GM12878 (cell line): ENCODE data around the gene RALGAPB. TPM values are rescaled to one million over a fixed set of nuclear protein-coding genes. Genes with fewer than 3 reads are reported as not detected.

Experiments used
- ASH2L ChIP-seq: fragments of 300-600, 200-600 bp; sonication (generic); IDR thresholded peaks from 2 replicates; pipeline ENCODE4 v1.6.1; 2017; ENCODE audit warnings: low read depth, mild to moderate bottlenecking, borderline replicate concordance
- BMI1 ChIP-seq: fragments of 450-650 bp; IDR thresholded peaks from 2 replicates; pipeline ENCODE4 v1.6.1; 2016; ENCODE audit warnings: mild to moderate bottlenecking, moderate library complexity, borderline replicate concordance
- DPF2 ChIP-seq: fragments of 450-650 bp; IDR thresholded peaks from 2 replicates; pipeline ENCODE4 v1.6.1; 2017; ENCODE audit warnings: mild to moderate bottlenecking
- E4F1 ChIP-seq: fragments of 450-650 bp; IDR thresholded peaks from 2 replicates; pipeline ENCODE4 v1.6.1; 2018; ENCODE audit warnings: borderline replicate concordance, mild to moderate bottlenecking; ENCODE audit not compliant: partially characterized antibody
- IRF4 ChIP-seq: IDR thresholded peaks from 2 replicates; pipeline ENCODE4 v1.6.1; 2011; ENCODE audit warnings: low read depth, low read length
- JUND ChIP-seq: IDR thresholded peaks from 2 replicates; pipeline ENCODE4 v1.6.1; 2012; ENCODE audit warnings: low read depth, mild to moderate bottlenecking, low read length, improper control_type of control experiment, moderate library complexity
- MAX ChIP-seq: IDR thresholded peaks from 2 replicates; pipeline ENCODE4 v1.6.1; 2012; ENCODE audit warnings: low read depth, low read length, improper control_type of control experiment
- NBN ChIP-seq: fragments of 450-650 bp; IDR thresholded peaks from 2 replicates; pipeline ENCODE4 v1.6.1; 2016
- PBX3 ChIP-seq: IDR thresholded peaks from 2 replicates; pipeline ENCODE4 v1.6.1; 2011; ENCODE audit warnings: mild to moderate bottlenecking, low read depth, low read length, moderate library complexity; ENCODE audit not compliant: insufficient replicate concordance
- RFX5 ChIP-seq: IDR thresholded peaks from 2 replicates; pipeline ENCODE4 v1.6.1; 2011; ENCODE audit warnings: low read depth, low read length, improper control_type of control experiment
- SMARCA5 ChIP-seq: fragments of 450-650 bp; IDR thresholded peaks from 2 replicates; pipeline ENCODE4 v1.6.1; 2017; ENCODE audit warnings: mild to moderate bottlenecking
- SMC3 ChIP-seq: IDR thresholded peaks from 2 replicates; pipeline ENCODE4 v1.6.1; 2011; ENCODE audit warnings: low read length, improper control_type of control experiment, borderline replicate concordance
- YBX1 ChIP-seq: fragments of 450-650 bp; IDR thresholded peaks from 2 replicates; pipeline ENCODE4 v1.6.1; 2016; ENCODE audit warnings: antibody characterized with exemption
- ZBTB40 ChIP-seq: fragments of 450-650 bp; IDR thresholded peaks from 2 replicates; pipeline ENCODE4 v1.6.1; 2016; ENCODE audit warnings: mild to moderate bottlenecking, moderate library complexity, borderline replicate concordance
- ZNF592 ChIP-seq: fragments of 450-650 bp; IDR thresholded peaks from 2 replicates; pipeline ENCODE4 v1.6.1; 2017; ENCODE audit warnings: mild to moderate bottlenecking, moderate library complexity
- ZNF622 ChIP-seq: fragments of 450-650 bp; IDR thresholded peaks from 2 replicates; pipeline ENCODE4 v1.6.1; 2017; ENCODE audit warnings: mild to moderate bottlenecking, inconsistent platforms
- ZZZ3 ChIP-seq: IDR thresholded peaks from 2 replicates; pipeline ENCODE4 v1.6.1; 2011; ENCODE audit warnings: low read depth; ENCODE audit not compliant: control insufficient read depth, insufficient read length
- polyA plus RNA-seq, 11 experiments: library from polyadenylated mRNA; depleted of rRNA in 4 of 11; unstranded in 6 of 11; stranded (reverse) in 5 of 11; fragments of >200 nt; fragmentation: Nextera tagmentation in 4 of 11; fragmentation: Illumina TruSeq in 1 of 11; extraction: Ambion mirVana in 4 of 11; extraction: Trizol in 1 of 11; gene quantifications; 1 replicate in 1 of 11; 2 replicates in 10 of 11; pipeline versions ENCODE4 v1.2.1 to v1.2.3, GENCODE V29; 2011 to 2016; ENCODE audit warnings: inconsistent platforms in 2 of 11, missing spikeins in 2 of 11, low read depth in 1 of 11
- total RNA-seq, 4 experiments: library from RNA; depleted of rRNA in 3 of 4; stranded (reverse); fragments of >200 nt in 3 of 4; fragmentation: Illumina TruSeq in 1 of 4; extraction: Trizol in 1 of 4; gene quantifications; 2 replicates each; pipeline versions ENCODE4 v1.2.1 to v1.2.3, GENCODE V29; 2013 to 2021

The RALGAPB gene
- total and polyA plus RNA-seq, 10 of the 15 experiments (the other 5 are each of a cell fraction or from before 2014, with no cell fraction given): 3.7 to 23.2 (median 15.5) TPM

- peak; percentile 90 for TF ChIP-seq ZBTB40
- TF ChIP-seq YBX1: no peak
- TF ChIP-seq ASH2L: peak; percentile 78; the same call in 1 of the 2 replicates
- peak; percentile 99 for TF ChIP-seq SMARCA5
- TF ChIP-seq E4F1: peak; percentile 43
- peak; percentile 91 for TF ChIP-seq ZNF592
- peak; percentile 30 for TF ChIP-seq PBX3
- no peak for TF ChIP-seq ZNF622
- TF ChIP-seq RFX5: peak; percentile 37; the same call in 1 of the 2 replicates
- TF ChIP-seq IRF4: 0 out of 2 replicates have a peak, but pooled peaks have one; percentile 43
- peak; percentile 97 for TF ChIP-seq MAX
- TF ChIP-seq BMI1: no peak
- peak; percentile 35 for TF ChIP-seq SMC3
- peak; percentile 53 for TF ChIP-seq JUND
- TF ChIP-seq ZZZ3: no peak
- peak; percentile 95 for TF ChIP-seq NBN
- TF ChIP-seq DPF2: peak; percentile 77; the same call in 1 of the 2 replicates
Measured at GRCh38 chr20:38434770-38435554, 37.7 kb upstream of the RALGAPB start, which contains the start of gene SNHG17 (continued).
